HepG2 (cell line): ENCODE data around the gene TCN2. TPM values are rescaled to one million over a fixed set of nuclear protein-coding genes. Genes with fewer than 3 reads are reported as not detected.

Source experiments
- AHR ChIP-seq: IDR thresholded peaks from 2 replicates; pipeline ENCODE4 v1.6.1; 2018; ENCODE audit warnings: missing genetic modification reagents, missing compliant biosample characterization
- CEBPG ChIP-seq: IDR thresholded peaks from 2 replicates; pipeline ENCODE4 v1.6.1; 2016
- DNMT3B ChIP-seq: conservative IDR thresholded peaks from 2 replicates; pipeline ENCODE4 v1.6.1; 2016; ENCODE audit warnings: missing biosample characterization, control low read depth
- EED ChIP-seq: sonication (generic); formaldehyde crosslinking; IDR thresholded peaks from 2 replicates; pipeline ENCODE4 v1.5.0; 2020; ENCODE audit warnings: mild to moderate bottlenecking, missing genetic modification reagents
- GATA4 ChIP-seq: sonication (generic); IDR thresholded peaks from 2 replicates; pipeline ENCODE4 v1.6.1; 2016; ENCODE audit warnings: antibody characterized with exemption, low read depth, borderline replicate concordance
- HNRNPLL ChIP-seq: fragments of 200-400 bp; formaldehyde crosslinking; IDR thresholded peaks from 2 replicates; pipeline ENCODE4 v1.6.1; 2017; ENCODE audit warnings: mild to moderate bottlenecking, low read depth, low read length; ENCODE audit not compliant: poor library complexity, severe bottlenecking
- MTF1 ChIP-seq: sonication (generic); formaldehyde crosslinking; IDR thresholded peaks from 2 replicates; pipeline ENCODE4 v1.5.0; 2020; ENCODE audit warnings: missing genetic modification reagents
- NR2F2 ChIP-seq: IDR thresholded peaks from 2 replicates; pipeline ENCODE4 v1.6.1; 2012; ENCODE audit warnings: low read depth, inconsistent platforms, borderline replicate concordance
- PHF20 ChIP-seq: sonication (generic); formaldehyde crosslinking; IDR thresholded peaks from 2 replicates; pipeline ENCODE4 v1.5.0; 2020; ENCODE audit warnings: mild to moderate bottlenecking, missing genetic modification reagents
- RFX3 ChIP-seq: IDR thresholded peaks from 2 replicates; pipeline ENCODE4 v1.6.1; 2016; ENCODE audit warnings: missing biosample characterization, missing genetic modification reagents
- RORA ChIP-seq: sonication (generic); formaldehyde crosslinking; IDR thresholded peaks from 2 replicates; pipeline ENCODE4 v1.5.0; 2020; ENCODE audit warnings: mild to moderate bottlenecking, missing genetic modification reagents, moderate library complexity
- SOX13 ChIP-seq, 3 experiments: fragments of 450-650 bp in 1 of 3; sonication (generic) in 1 of 3; formaldehyde crosslinking in 1 of 3; IDR thresholded peaks in 2 of 3; conservative IDR thresholded peaks in 1 of 3; 2 replicates each; pipeline versions ENCODE4 v1.5.0 to v1.6.1; 2016 to 2020; ENCODE audit warnings: antibody characterized with exemption in 1 of 3, mild to moderate bottlenecking in 1 of 3, missing compliant biosample characterization in 1 of 3, missing genetic modification reagents in 1 of 3, moderate library complexity in 1 of 3
- THYN1 ChIP-seq: sonication (generic); formaldehyde crosslinking; IDR thresholded peaks from 2 replicates; pipeline ENCODE4 v1.8.1; 2023; ENCODE audit warnings: low read depth, mild to moderate bottlenecking, moderate library complexity, missing genetic modification reagents, borderline replicate concordance
- ZNF263 ChIP-seq: sonication (generic); formaldehyde crosslinking; IDR thresholded peaks from 2 replicates; pipeline ENCODE4 v1.4.0; 2020; ENCODE audit warnings: missing genetic modification reagents
- ZNF274 ChIP-seq: sonication (generic); formaldehyde crosslinking; IDR thresholded peaks from 2 replicates; pipeline ENCODE4 v1.5.1; 2020; ENCODE audit warnings: mild to moderate bottlenecking, missing genetic modification reagents
- ZNF343 ChIP-seq: sonication (generic); formaldehyde crosslinking; IDR thresholded peaks from 2 replicates; pipeline ENCODE4 v1.4.0; 2020; ENCODE audit warnings: mild to moderate bottlenecking, missing genetic modification reagents
- ZNF451 ChIP-seq: sonication (generic); formaldehyde crosslinking; IDR thresholded peaks from 2 replicates; pipeline ENCODE4 v1.5.0; 2020; ENCODE audit warnings: mild to moderate bottlenecking, missing genetic modification reagents
- ZNF557 ChIP-seq: sonication (generic); formaldehyde crosslinking; IDR thresholded peaks from 2 replicates; pipeline ENCODE4 v1.4.0; 2020; ENCODE audit warnings: missing genetic modification reagents
- ZNF670 ChIP-seq: sonication (generic); formaldehyde crosslinking; IDR thresholded peaks from 2 replicates; pipeline ENCODE4 v1.8.0; 2022; ENCODE audit warnings: mild to moderate bottlenecking, missing genetic modification reagents, borderline replicate concordance
- ZNF766 ChIP-seq: sonication (generic); formaldehyde crosslinking; IDR thresholded peaks from 2 replicates; pipeline ENCODE4 v1.5.0; 2020; ENCODE audit warnings: missing genetic modification reagents, borderline replicate concordance
- ZNF788 ChIP-seq: sonication (generic); formaldehyde crosslinking; IDR thresholded peaks from 2 replicates; pipeline ENCODE4 v1.5.0; 2020; ENCODE audit warnings: mild to moderate bottlenecking, missing genetic modification reagents, borderline replicate concordance
- ZNF891 ChIP-seq: sonication (generic); formaldehyde crosslinking; IDR thresholded peaks from 2 replicates; pipeline ENCODE4 v1.5.0; 2020; ENCODE audit warnings: mild to moderate bottlenecking, missing genetic modification reagents
- polyA plus RNA-seq, 8 experiments: library from polyadenylated mRNA; depleted of rRNA in 3 of 8; stranded (reverse) in 7 of 8; unstranded in 1 of 8; fragments of >200 nt; fragmentation: Illumina TruSeq in 4 of 8; extraction: Trizol in 4 of 8; gene quantifications; 2 replicates each; pipeline versions ENCODE4 v1.2.1 to v1.2.3, GENCODE V29; 2011 to 2016; ENCODE audit warnings: low read depth in 4 of 8, missing spikeins in 1 of 8, mixed read lengths in 1 of 8; ENCODE audit not compliant: insufficient read depth in 1 of 8
- total RNA-seq, 5 experiments: library from RNA; depleted of rRNA; stranded (reverse); fragments of >200 nt; fragmentation: Illumina TruSeq; extraction: Trizol; gene quantifications; 2 replicates each; pipeline ENCODE4 v1.2.3, GENCODE V29; 2016; ENCODE audit warnings: low read depth in 1 of 5
- TF ChIP-seq, protein P1 (sequence below): sonication (generic); formaldehyde crosslinking; IDR thresholded peaks from 2 replicates; pipeline ENCODE4 v1.8.1; 2023; ENCODE audit warnings: mild to moderate bottlenecking, inconsistent platforms, moderate library complexity, missing genetic modification reagents, borderline replicate concordance
- TF ChIP-seq, protein P2 (sequence below): sonication (generic); formaldehyde crosslinking; IDR thresholded peaks from 2 replicates; pipeline ENCODE4 v1.5.1; 2020; ENCODE audit warnings: mild to moderate bottlenecking, moderate library complexity, missing genetic modification reagents
- TF ChIP-seq, protein P3 (sequence below): sonication (generic); formaldehyde crosslinking; IDR thresholded peaks from 2 replicates; pipeline ENCODE4 v1.4.0; 2020; ENCODE audit warnings: mild to moderate bottlenecking, missing genetic modification reagents
- TF ChIP-seq, protein P4 (sequence below): sonication (generic); formaldehyde crosslinking; IDR thresholded peaks from 2 replicates; pipeline ENCODE4 v1.5.1; 2020; ENCODE audit warnings: missing genetic modification reagents, mild to moderate bottlenecking, borderline replicate concordance

Gene TCN2
- total and polyA plus RNA-seq, 2 of the 13 experiments (the other 11 are each of a cell fraction or from before 2014, with no cell fraction given): 0.29 to 0.31 TPM

DNA sequence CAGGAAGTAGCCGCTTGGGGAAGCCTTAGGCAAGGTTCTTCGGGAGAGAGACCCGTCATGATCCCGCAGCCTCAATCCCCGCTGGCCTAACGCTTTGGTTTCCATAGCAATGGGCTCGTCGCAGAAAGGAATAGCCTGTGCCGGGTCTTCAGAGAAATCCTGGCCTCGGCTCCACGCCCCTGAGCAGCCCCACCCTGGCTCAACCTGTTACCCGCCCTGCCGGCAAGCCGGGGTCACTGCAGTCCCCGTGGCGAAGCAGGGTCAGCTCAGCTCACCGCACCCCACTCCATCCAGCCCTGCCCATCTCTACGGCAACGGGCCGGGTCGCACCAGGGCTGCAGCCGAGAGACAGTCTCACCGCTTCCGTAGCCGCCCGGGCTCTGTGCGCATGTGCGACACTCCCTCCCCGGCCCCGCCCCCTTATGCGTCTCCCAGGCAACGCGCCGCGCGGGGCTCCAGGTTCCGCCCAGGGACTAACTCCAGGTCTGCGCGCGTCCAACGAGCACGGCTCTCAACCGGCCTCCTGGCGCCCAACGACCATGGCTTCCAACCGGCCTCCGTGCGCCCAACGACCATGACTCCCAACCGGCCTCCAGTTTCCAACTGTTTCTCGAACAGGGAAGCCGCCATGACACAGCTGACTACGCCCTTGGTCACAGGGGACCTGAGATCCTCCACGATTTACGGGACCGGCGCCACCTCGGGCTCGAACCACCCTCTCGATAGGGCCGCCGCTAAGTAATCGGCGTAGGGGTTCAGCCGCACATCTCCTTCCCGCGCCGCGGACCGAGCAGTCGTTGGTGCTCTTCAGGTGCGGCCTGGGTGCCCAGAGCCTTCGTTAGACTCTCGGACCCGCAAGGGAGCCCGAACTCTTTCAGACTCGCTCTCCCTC is 60.8 kb downstream of the TCN2 start, which contains the start of gene DUSP18 (continued):
- TF ChIP-seq EED (CRISPR knock-in tag) (0 out of 2 replicates have a peak, but pooled peaks have one; percentile 30), PHF20 (CRISPR knock-in tag) (peak; percentile 43; the same call in 1 of the 2 replicates), ZNF670 (no peak), ZNF766 (CRISPR knock-in tag) (no peak), ZNF557 (CRISPR knock-in tag) (no peak), ZNF788 (no peak; the same call in 1 of the 2 replicates), MTF1 (CRISPR knock-in tag) (no peak), NR2F2 (no peak), ZNF891 (CRISPR knock-in tag) (no peak), AHR (CRISPR knock-in tag) (no peak), ZNF343 (CRISPR knock-in tag) (no peak), CEBPG (CRISPR knock-in tag) (no peak), RFX3 (CRISPR knock-in tag) (peak; percentile 91), HNRNPLL (peak; percentile 97), THYN1 (CRISPR knock-in tag) (no peak), ZNF274 (CRISPR knock-in tag) (no peak), GATA4 (no peak), SOX13 (IDR thresholded peaks at IDR 0.05) (no peak), SOX13 (CRISPR knock-in tag; conservative IDR thresholded peaks at IDR 0.05 in 1 of 2, IDR thresholded peaks at IDR 0.05 in 1 of 2) (0 out of 4 replicates have a peak, but pooled peaks of 1 of the 2 experiments have one; percentile 3), RORA (CRISPR knock-in tag) (no peak), DNMT3B (CRISPR knock-in tag) (no peak), ZNF451 (CRISPR knock-in tag) (no peak), ZNF263 (CRISPR knock-in tag) (peak; percentile 15; the same call in 1 of the 2 replicates)
- TF ChIP-seq, protein P1, sequence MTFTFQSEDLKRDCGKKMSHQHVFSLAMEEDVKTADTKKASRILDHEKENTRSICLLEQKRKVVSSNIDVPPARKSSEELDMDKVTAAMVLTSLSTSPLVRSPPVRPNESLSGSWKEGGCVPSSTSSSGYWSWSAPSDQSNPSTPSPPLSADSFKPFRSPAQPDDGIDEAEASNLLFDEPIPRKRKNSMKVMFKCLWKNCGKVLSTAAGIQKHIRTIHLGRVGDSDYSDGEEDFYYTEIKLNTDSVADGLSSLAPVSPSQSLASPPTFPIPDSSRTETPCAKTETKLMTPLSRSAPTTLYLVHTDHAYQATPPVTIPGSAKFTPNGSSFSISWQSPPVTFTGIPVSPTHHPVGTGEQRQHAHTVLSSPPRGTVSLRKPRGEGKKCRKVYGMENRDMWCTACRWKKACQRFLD (CRISPR knock-in tag): no peak
- TF ChIP-seq, protein P2, sequence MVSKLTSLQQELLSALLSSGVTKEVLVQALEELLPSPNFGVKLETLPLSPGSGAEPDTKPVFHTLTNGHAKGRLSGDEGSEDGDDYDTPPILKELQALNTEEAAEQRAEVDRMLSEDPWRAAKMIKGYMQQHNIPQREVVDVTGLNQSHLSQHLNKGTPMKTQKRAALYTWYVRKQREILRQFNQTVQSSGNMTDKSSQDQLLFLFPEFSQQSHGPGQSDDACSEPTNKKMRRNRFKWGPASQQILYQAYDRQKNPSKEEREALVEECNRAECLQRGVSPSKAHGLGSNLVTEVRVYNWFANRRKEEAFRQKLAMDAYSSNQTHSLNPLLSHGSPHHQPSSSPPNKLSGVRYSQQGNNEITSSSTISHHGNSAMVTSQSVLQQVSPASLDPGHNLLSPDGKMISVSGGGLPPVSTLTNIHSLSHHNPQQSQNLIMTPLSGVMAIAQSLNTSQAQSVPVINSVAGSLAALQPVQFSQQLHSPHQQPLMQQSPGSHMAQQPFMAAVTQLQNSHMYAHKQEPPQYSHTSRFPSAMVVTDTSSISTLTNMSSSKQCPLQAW: no peak; the same call in 1 of the 2 replicates
- TF ChIP-seq, protein P3, sequence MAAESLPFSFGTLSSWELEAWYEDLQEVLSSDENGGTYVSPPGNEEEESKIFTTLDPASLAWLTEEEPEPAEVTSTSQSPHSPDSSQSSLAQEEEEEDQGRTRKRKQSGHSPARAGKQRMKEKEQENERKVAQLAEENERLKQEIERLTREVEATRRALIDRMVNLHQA (CRISPR knock-in tag): no peak
- TF ChIP-seq, protein P4, sequence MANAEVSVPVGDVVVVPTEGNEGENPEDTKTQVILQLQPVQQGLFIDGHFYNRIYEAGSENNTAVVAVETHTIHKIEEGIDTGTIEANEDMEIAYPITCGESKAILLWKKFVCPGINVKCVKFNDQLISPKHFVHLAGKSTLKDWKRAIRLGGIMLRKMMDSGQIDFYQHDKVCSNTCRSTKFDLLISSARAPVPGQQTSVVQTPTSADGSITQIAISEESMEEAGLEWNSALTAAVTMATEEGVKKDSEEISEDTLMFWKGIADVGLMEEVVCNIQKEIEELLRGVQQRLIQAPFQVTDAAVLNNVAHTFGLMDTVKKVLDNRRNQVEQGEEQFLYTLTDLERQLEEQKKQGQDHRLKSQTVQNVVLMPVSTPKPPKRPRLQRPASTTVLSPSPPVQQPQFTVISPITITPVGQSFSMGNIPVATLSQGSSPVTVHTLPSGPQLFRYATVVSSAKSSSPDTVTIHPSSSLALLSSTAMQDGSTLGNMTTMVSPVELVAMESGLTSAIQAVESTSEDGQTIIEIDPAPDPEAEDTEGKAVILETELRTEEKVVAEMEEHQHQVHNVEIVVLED (CRISPR knock-in tag): peak; percentile 35; the same call in 1 of the 2 replicates
